Spleen (tissue), 11 donors: ENCODE measurements around the gene PRKCA. TPM values are rescaled to one million over a fixed set of nuclear protein-coding genes. Genes with fewer than 3 reads are reported as not detected.

ENCODE experiments used
- DNase-seq: peaks from one replicate; pipeline ENCODE4 v3.0.0-alpha.2; 2020
- H3K27ac ChIP-seq, 8 donors: fragments of 200-600 bp; sonication (generic) in 7 of 8; 1 replicate in 4 of 8; 2 replicates in 4 of 8; pipeline versions ENCODE4 v1.5.0 to v1.8.0; 2016 to 2021; ENCODE audit warnings: inconsistent platforms in 4 of 8, mild to moderate bottlenecking in 4 of 8, moderate library complexity in 1 of 8
- H3K27me3 ChIP-seq, 7 donors: fragments of 200-600 bp; sonication (generic) in 6 of 7; replicated peaks in 1 of 7; 1 replicate in 4 of 7; 2 replicates in 3 of 7; pipeline versions ENCODE4 v1.5.0 to v1.8.0; 2016 to 2021; ENCODE audit warnings: inconsistent platforms in 3 of 7, mild to moderate bottlenecking in 1 of 7
- H3K36me3 ChIP-seq, 6 donors: fragments of 200-600 bp; sonication (generic) in 5 of 6; 1 replicate in 4 of 6; 2 replicates in 2 of 6; pipeline versions ENCODE4 v1.5.0 to v1.8.0; 2016 to 2021; ENCODE audit warnings: inconsistent platforms in 2 of 6
- H3K4me1 ChIP-seq, 6 donors: fragments of 200-600 bp; sonication (generic) in 5 of 6; 1 replicate in 3 of 6; 2 replicates in 3 of 6; pipeline versions ENCODE4 v1.5.0 to v1.8.0; 2016 to 2021; ENCODE audit warnings: inconsistent platforms in 3 of 6
- H3K4me3 ChIP-seq, 8 donors: fragments of 200-600 bp; sonication (generic) in 7 of 8; 1 replicate in 4 of 8; 2 replicates in 4 of 8; pipeline versions ENCODE4 v1.5.0 to v1.8.0; 2016 to 2021; ENCODE audit warnings: inconsistent platforms in 4 of 8, mild to moderate bottlenecking in 4 of 8, moderate library complexity in 2 of 8
- H3K9me3 ChIP-seq, 8 donors: fragments of 200-600 bp; sonication (generic) in 7 of 8; 1 replicate in 4 of 8; 2 replicates in 4 of 8; pipeline versions ENCODE4 v1.5.0 to v1.8.0; 2016 to 2021; ENCODE audit warnings: inconsistent platforms in 4 of 8
- CTCF ChIP-seq, 11 experiments: fragments of 200-600 bp in 7 of 11; fragments of 450-650 bp in 4 of 11; sonication (generic) in 4 of 11; IDR thresholded peaks in 8 of 11; conservative IDR thresholded peaks in 3 of 11; 1 replicate in 7 of 11; 2 replicates in 4 of 11; pipeline versions ENCODE4 v1.4.0 to v1.8.0; 2016 to 2021; ENCODE audit warnings: antibody characterized with exemption in 11 of 11, inconsistent platforms in 4 of 11, mild to moderate bottlenecking in 1 of 11
- POLR2A ChIP-seq, 3 donors: fragments of 450-650 bp; IDR thresholded peaks; one replicate each; pipeline ENCODE4 v1.5.1; 2017; ENCODE audit warnings: antibody characterized with exemption in 3 of 3, mild to moderate bottlenecking in 1 of 3
- POLR2AphosphoS5 ChIP-seq, 3 donors: sonication (generic); formaldehyde crosslinking; IDR thresholded peaks; one replicate each; pipeline ENCODE4 v1.5.1; 2017; ENCODE audit warnings: antibody characterized with exemption in 3 of 3
- WGBS, 5 donors: extraction: QIAGEN DNeasy Blood & Tissue Kit in 3 of 5; methylation state at CpG; one replicate each; pipeline versions ENCODE4 v1.1.5 to v1.1.7; 2013 to 2018; 5-methylcytosine and 5-hydroxymethylcytosine counted together
- intact Hi-C: fragments of 100-400 bp; cut with DNase I; formaldehyde crosslinking; loops from one replicate; pipeline ENCODE4 v1.15.0; 2023; ENCODE audit warnings: low total_unique reads
- polyA plus RNA-seq, 3 donors: library from polyadenylated mRNA; stranded (reverse); fragments of 200-250 nt; gene quantifications; one replicate each; pipeline ENCODE4 v1.2.1, GENCODE V29; 2013
- total RNA-seq, 7 donors: library from RNA; depleted of rRNA in 3 of 7; stranded (reverse); fragments of >200 nt in 3 of 7; fragmentation: NEBNext Ultra II Directional in 4 of 7; extraction: Animal tissue kit (Norgen Biotek cat#: 25700) in 4 of 7; gene quantifications; one replicate each; pipeline versions ENCODE4 v1.1.0 to v1.2.1, GENCODE V29; 2016 to 2021
- donor health status: healthy with polysubstance abuse.
- donor health status: DM: no; HTN: no; CAD: no; lungs with moderate emphysema.
- donor health status: DM: no; HTN: no; CAD: no.
- donor health status: Bipolar disorder and iron deficiency.
- donor health status: healthy.
- donor health status: DM: no; HTN: no; CAD: no.
- donor health status: DM: yes; HTN: yes; CAD: no.

The PRKCA gene
- total and polyA plus RNA-seq, 10 donors, result 1.7 to 59.7 (median 31.2) TPM

- intact Hi-C loops, result no loop called here
- Histone ChIP-seq H3K4me3 (no peak overlapping the region), H3K27ac (no peak overlapping the region), H3K27me3 (no peaks in the 10 kb centered on the region), H3K9me3 (no peaks in the 10 kb centered on the region), H3K36me3 (no peaks in the 10 kb centered on the region), H3K4me1 (peaks cover 3 to 32% (median 10%) of the 10 kb centered on the region in 6 donors)
- no peak for DNase-seq
- no peak for TF ChIP-seq POLR2AphosphoS5 (IDR thresholded peaks at IDR 0.05)
- TF ChIP-seq CTCF (IDR thresholded peaks at IDR 0.05 in 8 of 11, conservative IDR thresholded peaks at IDR 0.05 in 3 of 11), result no peak
- TF ChIP-seq POLR2A (IDR thresholded peaks at IDR 0.05), result no peak
- WGBS, 5 donors, result 80 to 91% (median 80%) methylated on average over 6 of the region's 6 CpGs
These were observed 51.6 kb downstream of the PRKCA start for GRCh38 chr17:66353937-66354401.

DNA sequence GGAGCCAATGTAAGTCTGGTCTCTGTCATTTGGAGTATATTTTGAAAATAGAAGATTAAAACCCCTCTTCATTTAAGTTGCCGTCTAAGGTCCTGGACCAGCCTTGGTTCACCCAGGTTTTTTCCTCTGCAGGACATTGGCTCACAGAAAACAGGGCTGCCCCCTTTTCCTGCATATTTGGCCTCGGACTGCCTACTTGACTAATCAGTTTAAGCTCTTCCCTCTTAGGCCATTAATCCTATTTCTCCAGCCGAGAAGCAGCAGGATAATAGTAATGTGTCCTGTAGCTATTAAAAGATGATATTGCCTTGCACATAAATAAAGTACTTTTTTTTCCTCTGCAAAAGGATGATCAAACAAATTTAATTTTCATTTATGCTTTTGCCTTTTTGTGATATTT lies 52.1 kb downstream of the PRKCA start:
- H3K36me3 ChIP-seq, result no peaks in the 10 kb centered on the region
- H3K27ac ChIP-seq, result no peak overlapping the region
- H3K9me3 ChIP-seq, result no peaks in the 10 kb centered on the region
- 56 to 76% (median 68%) methylated on average over 3 of the region's 3 CpGs for WGBS, 5 donors
- no peak for DNase-seq
- no peak overlapping the region for H3K4me3 ChIP-seq
- no peak for TF ChIP-seq POLR2AphosphoS5 (IDR thresholded peaks at IDR 0.05)
- TF ChIP-seq POLR2A (IDR thresholded peaks at IDR 0.05), result no peak
- intact Hi-C loops, result no loop called here
- peaks cover 3 to 34% (median 10%) of the 10 kb centered on the region in 6 donors for H3K4me1 ChIP-seq
- H3K27me3 ChIP-seq, result no peaks in the 10 kb centered on the region

DNA sequence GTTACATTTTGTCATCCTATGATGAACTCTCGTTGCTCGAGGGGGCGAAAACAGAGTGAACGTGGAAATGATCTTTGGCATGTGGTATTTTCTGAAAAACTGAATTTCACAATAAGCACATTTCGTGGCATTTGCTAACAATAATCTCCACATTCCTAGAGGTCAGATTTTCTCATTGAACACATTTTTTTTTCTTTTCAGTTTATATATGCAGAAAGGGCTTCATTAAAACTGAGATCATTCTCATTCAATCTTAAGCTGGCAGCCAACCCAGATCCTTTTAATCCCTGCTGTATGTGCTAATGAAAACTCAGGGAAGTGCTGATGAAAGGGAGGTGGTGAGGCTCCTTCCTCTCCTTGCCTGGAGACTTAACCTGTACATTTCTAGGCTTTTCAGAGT lies 52.6 kb downstream of the PRKCA start:
- intact Hi-C loops, result no loop called here
- Histone ChIP-seq H3K36me3 (no peaks in the 10 kb centered on the region), H3K9me3 (no peaks in the 10 kb centered on the region), H3K4me1 (peaks cover 3 to 39% (median 10%) of the 10 kb centered on the region in 6 donors), H3K27ac (no peak overlapping the region), H3K27me3 (no peaks in the 10 kb centered on the region), H3K4me3 (no peak overlapping the region)
- TF ChIP-seq POLR2AphosphoS5 (IDR thresholded peaks at IDR 0.05) (no peak), POLR2A (IDR thresholded peaks at IDR 0.05) (no peak), CTCF (IDR thresholded peaks at IDR 0.05 in 8 of 11, conservative IDR thresholded peaks at IDR 0.05 in 3 of 11) (no peak)
- WGBS, 5 donors, result 67 to 85% (median 81%) methylated on average over 5 of the region's 5 CpGs
- no peak for DNase-seq

DNA sequence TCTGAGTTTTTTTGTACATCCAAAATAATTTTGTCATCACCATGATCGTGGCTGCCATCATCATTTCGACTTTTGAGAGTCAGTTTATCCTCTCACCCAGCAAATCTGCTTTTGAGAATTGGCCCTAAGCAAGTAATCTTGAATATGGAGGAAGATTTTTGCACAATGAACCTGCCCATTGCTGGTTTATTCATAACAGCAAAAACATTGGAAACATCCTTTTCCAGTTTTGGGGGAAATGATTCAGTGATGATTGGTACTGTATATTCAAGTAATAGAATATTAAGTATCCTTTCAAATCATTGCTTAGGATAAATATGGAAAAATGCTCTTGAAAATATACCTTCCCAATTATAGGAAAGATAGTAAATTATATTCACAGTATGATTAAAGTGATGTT lies 53.1 kb downstream of the PRKCA start:
- no peaks in the 10 kb centered on the region for H3K27me3 ChIP-seq
- H3K4me1 ChIP-seq, result peaks cover 3 to 37% (median 8%) of the 10 kb centered on the region in 6 donors
- DNase-seq, result no peak
- WGBS, 5 donors, result 71 to 93% (median 86%) methylated on average over 2 of the region's 2 CpGs
- H3K9me3 ChIP-seq, result no peaks in the 10 kb centered on the region
- TF ChIP-seq CTCF (IDR thresholded peaks at IDR 0.05 in 8 of 11, conservative IDR thresholded peaks at IDR 0.05 in 3 of 11) (no peak), POLR2A (IDR thresholded peaks at IDR 0.05) (no peak), POLR2AphosphoS5 (IDR thresholded peaks at IDR 0.05) (no peak)
- intact Hi-C loops, result no loop called here
- H3K27ac ChIP-seq, result no peak overlapping the region
- no peak overlapping the region for H3K4me3 ChIP-seq
- H3K36me3 ChIP-seq, result no peaks in the 10 kb centered on the region

DNA sequence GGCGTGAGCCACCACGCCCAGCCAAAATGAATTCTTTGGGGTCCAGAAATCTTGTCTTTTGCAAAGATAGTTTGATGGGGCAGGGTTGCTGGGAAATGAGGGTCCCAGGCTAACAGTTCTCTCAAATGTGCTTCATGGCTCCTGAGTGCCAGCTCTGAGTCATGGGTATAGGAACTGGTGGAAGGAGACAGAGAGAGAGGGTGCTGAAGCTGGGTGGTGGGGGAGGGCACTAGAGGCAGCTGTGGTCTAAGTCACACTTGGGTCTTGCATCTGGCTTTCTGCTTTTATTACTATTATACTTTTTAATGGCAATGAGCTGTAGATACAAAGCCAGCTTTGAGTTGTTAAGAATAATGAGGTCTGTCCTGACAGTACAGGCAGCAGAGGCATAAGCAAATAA lies 54.6 kb downstream of the PRKCA start:
- Histone ChIP-seq H3K9me3 (no peaks in the 10 kb centered on the region), H3K4me1 (peaks cover 0 to 24% (median 7%) of the 10 kb centered on the region in 6 donors), H3K4me3 (no peak overlapping the region), H3K27me3 (no peaks in the 10 kb centered on the region), H3K27ac (no peak overlapping the region), H3K36me3 (no peaks in the 10 kb centered on the region)
- WGBS, 5 donors, result 91 to 98% (median 96%) methylated on average over 2 of the region's 2 CpGs
- no peak for TF ChIP-seq CTCF (IDR thresholded peaks at IDR 0.05 in 8 of 11, conservative IDR thresholded peaks at IDR 0.05 in 3 of 11)
- no peak for DNase-seq
- intact Hi-C loops, result no loop called here
